Heart left ventricle (tissue), 16 donors: ENCODE measurements around the gene TM9SF1. TPM values are rescaled to one million over a fixed set of nuclear protein-coding genes. Genes with fewer than 3 reads are reported as not detected.
A peak's percentile ranks its signal among the peaks of the same experiment; 100 is the strongest.

Experiments
- ATAC-seq, 4 donors: fragments of 200-7000 bp; cut with Tn5 transposase; one replicate each; pipeline ENCODE4 v1.9.1; 2020 to 2022; ENCODE audit warnings: moderate library complexity in 4 of 4, mild to moderate bottlenecking in 3 of 4, moderate number of reproducible peaks in 1 of 4
- DNase-seq, 5 donors: peaks; one replicate each; pipeline ENCODE4 v3.0.0-alpha.2; 2020
- H3K27ac ChIP-seq, 12 donors: fragments of 200-600 bp; sonication (generic) in 4 of 12; one replicate each; pipeline versions ENCODE4 v1.5.0 to v1.8.0; 2016 to 2022; ENCODE audit warnings: mild to moderate bottlenecking in 2 of 12
- H3K27me3 ChIP-seq, 9 donors: fragments of 200-600 bp; sonication (generic) in 2 of 9; one replicate each; pipeline versions ENCODE4 v1.5.1 to v1.8.0; 2016 to 2022; ENCODE audit warnings: mild to moderate bottlenecking in 3 of 9
- H3K36me3 ChIP-seq, 9 donors: fragments of 200-600 bp; sonication (generic) in 2 of 9; one replicate each; pipeline versions ENCODE4 v1.5.0 to v1.8.0; 2018 to 2022; ENCODE audit warnings: mild to moderate bottlenecking in 2 of 9
- H3K4me1 ChIP-seq, 12 donors: fragments of 200-600 bp; sonication (generic) in 4 of 12; one replicate each; pipeline versions ENCODE4 v1.5.0 to v1.8.0; 2016 to 2022; ENCODE audit warnings: mild to moderate bottlenecking in 3 of 12
- H3K4me3 ChIP-seq, 12 donors: fragments of 200-600 bp; sonication (generic) in 4 of 12; one replicate each; pipeline versions ENCODE4 v1.5.0 to v1.8.0; 2017 to 2022; ENCODE audit warnings: mild to moderate bottlenecking in 9 of 12, moderate library complexity in 4 of 12
- H3K9me3 ChIP-seq, 12 donors: fragments of 200-600 bp; sonication (generic) in 4 of 12; one replicate each; pipeline versions ENCODE4 v1.5.0 to v1.8.0; 2016 to 2022; ENCODE audit warnings: mild to moderate bottlenecking in 1 of 12
- POLR2A ChIP-seq, 2 donors: fragments of 450-650 bp; IDR thresholded peaks; one replicate each; pipeline ENCODE4 v1.6.1; 2017; ENCODE audit warnings: antibody characterized with exemption in 2 of 2, mild to moderate bottlenecking in 2 of 2, moderate library complexity in 2 of 2
- WGBS, 4 donors: extraction: QIAGEN DNeasy Blood & Tissue Kit in 2 of 4; methylation state at CpG; one replicate each; pipeline versions ENCODE4 v1.1.5 to v1.1.7; 2013 to 2018; 5-methylcytosine and 5-hydroxymethylcytosine counted together
- intact Hi-C, 10 donors: fragments of 100-400 bp; cut with DNase I; formaldehyde crosslinking; loops; one replicate each; pipeline versions ENCODE4 v1.11.1 to v1.14.2; 2022
- polyA plus RNA-seq, 2 donors: library from polyadenylated mRNA; stranded (reverse); fragments of 200-250 nt; gene quantifications; one replicate each; pipeline ENCODE4 v1.2.3, GENCODE V29; 2013
- total RNA-seq, 9 donors: library from RNA; depleted of rRNA in 2 of 9; stranded (reverse); fragments of >200 nt in 2 of 9; fragmentation: NEBNext Ultra II Directional in 3 of 9; extraction: Animal tissue kit (Norgen Biotek cat#: 25700) in 3 of 9; gene quantifications; one replicate each; pipeline versions ENCODE4 v1.1.0 to v1.2.4, GENCODE V29; 2016 to 2023
- TF ChIP-seq, protein P1 (sequence below), 12 donors: fragments of 200-600 bp; sonication (generic) in 4 of 12; IDR thresholded peaks; one replicate each; pipeline versions ENCODE4 v1.5.0 to v1.8.0; 2018 to 2022; ENCODE audit warnings: antibody characterized with exemption in 12 of 12, mild to moderate bottlenecking in 5 of 12
- donor health status: ischemic (EF 13 %, LVEDD 7.1; RV severe dilation, severe dysfunction).
- donor health status: healthy with polysubstance abuse.
- donor health status: DM: no; HTN: yes; CAD: no.
- donor health status: DM: no; HTN: no; CAD: no.
- donor health status: ischemic (EF 25% LVEDD 6.9; RV normal size, moderate dysfunction).
- donor health status: ischemic (EF 25% LVEDD 5.7; RV mildly dilated, moderate dysfunction).
- donor health status: healthy.
- donor health status: DM: yes; HTN: yes; CAD: no.
- donor health status: ischemic (EF 35%, LVEDD 5.7; RV mildly dilated, moderate dysfunction).
- donor health status: nonischemic (EF 11% LVEDD 7.7; RV severe dilation, severe dysfunction).
- donor health status: DM: yes; HTN: yes; CAD: no.
- donor health status: PGD.
- donor health status: ischemic (EF 29% LVEDD 5.4; RV normal size, mild dysfunction).
- donor health status: nonischemic (EF 23%, LVEDD 6.1; RV moderate dilation, normal function).

TM9SF1 gene
- total and polyA plus RNA-seq, 11 donors, result 6.1 to 52.8 (median 26.3) TPM

GRCh38 chr14:24157331-24157730, 37.9 kb downstream of the TM9SF1 start:
- no peak for ATAC-seq
- TF ChIP-seq POLR2A (IDR thresholded peaks at IDR 0.05), result no peak
- TF ChIP-seq, protein P1, sequence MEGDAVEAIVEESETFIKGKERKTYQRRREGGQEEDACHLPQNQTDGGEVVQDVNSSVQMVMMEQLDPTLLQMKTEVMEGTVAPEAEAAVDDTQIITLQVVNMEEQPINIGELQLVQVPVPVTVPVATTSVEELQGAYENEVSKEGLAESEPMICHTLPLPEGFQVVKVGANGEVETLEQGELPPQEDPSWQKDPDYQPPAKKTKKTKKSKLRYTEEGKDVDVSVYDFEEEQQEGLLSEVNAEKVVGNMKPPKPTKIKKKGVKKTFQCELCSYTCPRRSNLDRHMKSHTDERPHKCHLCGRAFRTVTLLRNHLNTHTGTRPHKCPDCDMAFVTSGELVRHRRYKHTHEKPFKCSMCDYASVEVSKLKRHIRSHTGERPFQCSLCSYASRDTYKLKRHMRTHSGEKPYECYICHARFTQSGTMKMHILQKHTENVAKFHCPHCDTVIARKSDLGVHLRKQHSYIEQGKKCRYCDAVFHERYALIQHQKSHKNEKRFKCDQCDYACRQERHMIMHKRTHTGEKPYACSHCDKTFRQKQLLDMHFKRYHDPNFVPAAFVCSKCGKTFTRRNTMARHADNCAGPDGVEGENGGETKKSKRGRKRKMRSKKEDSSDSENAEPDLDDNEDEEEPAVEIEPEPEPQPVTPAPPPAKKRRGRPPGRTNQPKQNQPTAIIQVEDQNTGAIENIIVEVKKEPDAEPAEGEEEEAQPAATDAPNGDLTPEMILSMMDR (IDR thresholded peaks at IDR 0.05), result no peak

GRCh38 chr14:24156840-24157239, 38.4 kb downstream of the TM9SF1 start:
- peaks cover 5 to 87% (median 81%) of the 10 kb centered on the region in 9 donors for H3K36me3 ChIP-seq
- ATAC-seq (no peak), DNase-seq (no peak)
- intact Hi-C loops, result loop anchor here in 1 of 10 donors (10.0 kb wide), 1 partner anchor 92 kb away; no protein-coding TSS in a partner anchor
- WGBS, 4 donors, result 90 to 95% (median 94%) methylated on average over 1 of the region's 1 CpG
- no peaks in the 10 kb centered on the region for H3K9me3 ChIP-seq
- no peak overlapping the region for H3K27ac ChIP-seq
- H3K27me3 ChIP-seq, result no peaks in the 10 kb centered on the region
- H3K4me3 ChIP-seq, result no peak overlapping the region
- peaks cover 0 to 15% (median 6%) of the 10 kb centered on the region in 12 donors for H3K4me1 ChIP-seq
- TF ChIP-seq, protein P1 (IDR thresholded peaks at IDR 0.05), result no peak
- TF ChIP-seq POLR2A (IDR thresholded peaks at IDR 0.05), result no peak

More at GRCh38 chr14:24157331-24157730, 37.9 kb downstream of the TM9SF1 start:
- no peak overlapping the region for H3K4me3 ChIP-seq
- intact Hi-C loops, result loop anchor here in 1 of 10 donors (10.0 kb wide), 1 partner anchor 93 kb away; no protein-coding TSS in a partner anchor
- H3K27me3 ChIP-seq, result no peaks in the 10 kb centered on the region
- H3K27ac ChIP-seq, result no peak overlapping the region
- H3K4me1 ChIP-seq, result peaks cover 0 to 20% (median 10%) of the 10 kb centered on the region in 12 donors
- WGBS, 4 donors, result 90 to 95% (median 93%) methylated on average over 12 of the region's 12 CpGs
- peaks cover 5 to 85% (median 76%) of the 10 kb centered on the region in 9 donors for H3K36me3 ChIP-seq
- DNase-seq, result no peak
- H3K9me3 ChIP-seq, result no peaks in the 10 kb centered on the region

- Histone ChIP-seq H3K4me1 (peaks cover 0 to 1% (median 0%) of the 10 kb centered on the region in 12 donors), H3K27ac (no peak overlapping the region), H3K9me3 (no peaks in the 10 kb centered on the region), H3K27me3 (no peaks in the 10 kb centered on the region), H3K36me3 (peaks cover 5 to 98% (median 93%) of the 10 kb centered on the region in 9 donors), H3K4me3 (no peak overlapping the region)
- no peak for TF ChIP-seq POLR2A (IDR thresholded peaks at IDR 0.05)
- DNase-seq (peak in 2 of 5 donors; percentile 16 to 34), ATAC-seq (no peak)
- intact Hi-C loops, result loop anchor here in 1 of 10 donors (10.0 kb wide), 1 partner anchor 90 kb away; no protein-coding TSS in a partner anchor
- 95 to 99% (median 96%) methylated on average over 8 to 10 of the region's 10 CpGs for WGBS, 4 donors
Measured at GRCh38 chr14:24155100-24155499, 40.1 kb downstream of the TM9SF1 start.

DNA sequence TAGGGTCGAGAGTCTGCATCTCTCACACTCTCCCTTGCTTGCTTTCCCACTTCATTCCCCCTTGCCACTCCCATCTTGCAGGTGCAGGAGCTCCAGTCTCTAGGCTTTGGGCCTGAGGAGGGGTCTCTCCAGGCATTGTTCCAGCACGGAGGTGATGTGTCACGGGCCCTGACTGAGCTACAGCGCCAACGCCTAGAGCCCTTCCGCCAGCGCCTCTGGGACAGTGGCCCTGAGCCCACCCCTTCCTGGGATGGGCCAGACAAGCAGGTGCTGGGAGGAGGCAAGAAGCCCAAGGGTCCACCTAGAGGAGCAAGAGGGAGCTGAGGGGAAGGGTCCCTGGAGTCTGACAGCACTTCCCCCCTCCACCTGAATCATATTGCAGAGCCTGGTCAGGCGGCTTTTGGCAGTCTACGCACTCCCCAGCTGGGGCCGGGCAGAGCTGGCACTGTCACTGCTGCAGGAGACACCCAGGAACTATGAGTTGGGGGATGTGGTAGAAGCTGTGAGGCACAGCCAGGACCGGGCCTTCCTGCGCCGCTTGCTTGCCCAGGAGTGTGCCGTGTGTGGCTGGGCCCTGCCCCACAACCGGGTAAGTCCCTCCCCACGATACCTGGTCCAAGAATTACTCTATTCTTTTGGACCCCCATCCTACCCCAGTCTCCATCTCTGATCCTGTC, 43.7 kb downstream of the TM9SF1 start:
- Histone ChIP-seq H3K27me3 (no peaks in the 10 kb centered on the region), H3K36me3 (peaks cover 3 to 82% (median 76%) of the 10 kb centered on the region in 9 donors), H3K27ac (no peak overlapping the region), H3K9me3 (no peaks in the 10 kb centered on the region), H3K4me1 (peaks cover 6 to 20% (median 13%) of the 10 kb centered on the region in 12 donors), H3K4me3 (no peak overlapping the region)
- ATAC-seq (no peak), DNase-seq (no peak)
- intact Hi-C loops, result loop anchor here in 1 of 10 donors (10.0 kb wide), 1 partner anchor 87 kb away; no protein-coding TSS in a partner anchor
- no peak for TF ChIP-seq POLR2A (IDR thresholded peaks at IDR 0.05)
- TF ChIP-seq, protein P1 (IDR thresholded peaks at IDR 0.05), result no peak
- 92 to 94% (median 93%) methylated on average over 15 to 16 of the region's 16 CpGs for WGBS, 4 donors
